ENCODE data around the gene TMPRSS9.
A peak's percentile ranks its signal among the peaks of the same experiment; 100 is the strongest.

TMPRSS9 gene

DNA sequence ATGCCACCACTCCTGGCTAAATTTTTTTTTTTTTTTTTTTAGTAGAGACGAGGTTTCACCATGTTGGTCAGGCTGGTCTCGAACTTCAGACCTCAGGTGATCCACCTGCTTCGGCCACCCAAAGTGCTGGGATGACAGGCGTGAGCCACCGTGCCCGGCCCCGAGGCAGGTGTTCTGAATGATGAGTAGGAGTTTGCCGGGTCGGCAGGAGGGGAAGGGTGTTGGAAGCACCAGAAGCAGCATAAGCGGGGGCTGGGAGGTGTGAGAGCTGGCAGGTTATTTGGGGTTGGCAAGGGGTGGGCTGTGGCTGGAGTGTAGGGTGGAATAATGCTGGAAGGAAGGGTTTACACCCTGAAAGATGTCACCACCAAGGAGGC is 29.8 kb upstream of the TMPRSS9 start:
- no peak for DNase-seq

DNA sequence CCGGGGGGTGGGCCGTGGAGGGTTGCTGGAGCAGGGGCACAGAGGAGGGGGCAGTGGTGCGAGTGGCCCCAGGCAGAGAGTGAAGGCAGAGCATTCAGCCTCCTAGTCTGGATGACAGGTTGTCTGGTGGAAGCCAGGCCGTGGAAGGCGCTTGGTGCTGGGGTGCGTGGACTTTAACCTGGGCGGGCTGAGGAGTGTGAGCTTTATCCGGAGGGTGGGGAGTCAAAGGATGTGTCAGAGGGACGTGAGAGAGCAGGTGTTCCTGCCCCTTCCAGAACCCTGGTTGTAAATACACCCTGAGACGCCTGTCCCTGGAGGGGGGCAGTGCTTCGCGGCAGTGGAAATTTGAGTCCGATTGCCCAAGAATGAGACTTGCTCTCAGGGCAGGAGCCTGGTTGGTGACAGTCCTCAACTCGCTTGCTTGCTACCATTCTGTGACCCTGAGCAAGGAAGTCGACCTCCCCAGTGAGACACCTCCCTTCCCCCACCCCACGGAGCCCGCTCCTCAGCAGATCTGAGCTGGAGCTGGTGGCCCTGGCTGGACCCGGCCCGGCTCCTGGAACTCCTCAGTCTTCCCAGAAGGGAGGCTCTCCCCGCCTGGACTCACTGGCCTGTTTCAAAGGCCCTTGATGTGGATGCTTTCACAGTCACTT is 29.3 kb upstream of the TMPRSS9 start:
- no peak for DNase-seq

DNA sequence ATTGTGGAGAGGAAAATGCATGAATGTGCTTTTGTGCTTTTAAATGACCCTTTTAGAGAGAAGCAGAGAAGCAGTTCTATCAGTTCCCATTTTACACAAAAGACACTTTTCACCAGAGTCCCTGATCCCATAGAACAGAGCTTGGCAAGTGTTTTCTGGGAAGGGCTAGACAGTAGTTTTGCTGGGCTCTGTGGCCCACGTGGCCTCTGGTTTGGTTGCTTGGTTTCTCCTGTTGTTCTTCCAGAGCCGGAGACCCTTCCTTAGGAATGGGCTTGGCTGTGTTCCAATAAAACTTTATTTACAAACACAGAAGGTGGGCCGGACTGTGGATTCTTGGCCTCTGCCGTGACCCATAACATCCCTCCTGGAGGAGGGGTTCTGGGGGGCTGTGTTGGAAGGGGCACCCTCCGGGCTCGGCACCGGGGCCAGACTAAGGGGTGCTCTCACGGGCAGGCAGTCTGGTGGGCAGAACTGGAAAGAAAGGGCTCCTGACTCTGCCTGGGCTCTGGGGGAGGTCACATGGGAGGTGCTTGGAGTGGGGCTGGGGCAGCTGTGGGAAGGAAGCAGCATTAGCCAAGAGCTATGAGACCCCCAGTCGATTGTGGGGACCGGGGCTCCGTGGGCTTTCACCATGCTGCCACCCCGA is 28.3 kb upstream of the TMPRSS9 start:
- no peak for DNase-seq

DNA sequence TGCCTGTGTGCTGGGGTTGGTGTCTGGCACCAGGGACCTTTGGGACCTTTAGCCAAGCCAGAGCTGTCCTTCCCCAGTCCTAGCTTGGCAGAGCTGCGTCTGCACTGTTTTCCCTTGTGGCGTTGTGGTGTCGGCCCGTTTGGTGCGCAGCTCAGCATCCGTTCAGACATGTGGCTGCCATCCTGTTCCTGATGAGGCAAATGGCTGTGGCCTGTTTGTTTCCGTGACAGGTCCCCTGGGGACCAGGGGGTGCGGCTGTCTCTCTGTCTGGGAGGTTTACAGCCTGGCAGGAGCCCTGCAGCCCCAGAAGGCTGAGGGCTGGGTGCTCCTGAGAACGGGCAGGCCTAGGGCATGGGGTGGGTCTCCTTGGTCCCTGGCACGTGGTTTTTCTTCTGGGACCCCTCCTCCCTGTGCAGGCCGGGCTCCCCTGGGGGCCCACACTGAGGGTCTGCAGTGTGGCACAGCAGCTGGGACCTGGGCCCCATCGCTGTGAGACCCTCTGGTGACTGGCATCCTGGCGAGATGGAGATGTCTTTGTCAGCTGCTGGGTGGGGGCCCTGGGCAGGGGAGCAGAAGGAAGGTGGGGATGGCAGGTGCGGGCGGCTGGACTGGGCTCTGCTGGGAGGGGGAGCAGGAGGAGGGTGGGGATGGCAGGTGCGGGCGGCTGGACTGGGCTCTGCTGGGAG is 27.6 kb upstream of the TMPRSS9 start:
- peak; percentile 24 for DNase-seq

DNA sequence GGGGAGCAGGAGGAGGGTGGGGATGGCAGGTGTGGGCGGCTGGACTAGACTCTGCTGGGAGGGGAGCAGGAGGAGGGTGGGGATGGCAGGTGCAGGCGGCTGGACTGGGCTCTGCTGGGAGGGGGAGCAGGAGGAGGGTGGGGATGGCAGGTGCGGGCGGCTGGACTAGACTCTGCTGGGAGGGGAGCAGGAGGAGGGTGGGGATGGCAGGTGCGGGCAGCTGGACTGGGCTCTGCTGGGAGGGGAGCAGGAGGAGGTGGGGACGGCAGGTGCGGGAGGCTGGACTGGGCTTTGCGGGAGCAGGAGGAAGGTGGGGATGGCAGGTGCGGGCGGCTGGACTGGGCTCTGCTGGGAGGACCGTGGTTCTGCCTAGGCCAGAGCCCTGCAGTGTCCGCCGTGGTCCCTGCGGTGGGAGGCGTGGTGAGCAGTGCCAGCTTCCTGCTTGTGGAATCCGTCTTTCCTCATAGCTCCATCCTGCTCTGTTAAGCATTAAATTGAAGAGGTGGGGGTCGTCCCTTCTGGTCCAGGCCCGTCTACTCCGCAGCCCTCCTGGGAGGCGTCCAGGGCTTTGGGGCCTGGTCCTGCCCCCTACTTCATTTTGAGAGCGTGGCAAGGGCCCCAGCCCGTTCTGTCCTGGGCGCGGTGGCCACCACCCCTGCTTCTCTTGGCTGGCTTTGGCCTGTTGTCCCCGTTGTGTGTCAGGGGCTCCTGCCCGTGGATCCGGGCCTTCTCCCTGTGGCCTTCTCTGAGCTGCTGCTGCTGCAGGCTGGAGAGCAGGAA is 26.8 kb upstream of the TMPRSS9 start:
- no peak for DNase-seq

DNA sequence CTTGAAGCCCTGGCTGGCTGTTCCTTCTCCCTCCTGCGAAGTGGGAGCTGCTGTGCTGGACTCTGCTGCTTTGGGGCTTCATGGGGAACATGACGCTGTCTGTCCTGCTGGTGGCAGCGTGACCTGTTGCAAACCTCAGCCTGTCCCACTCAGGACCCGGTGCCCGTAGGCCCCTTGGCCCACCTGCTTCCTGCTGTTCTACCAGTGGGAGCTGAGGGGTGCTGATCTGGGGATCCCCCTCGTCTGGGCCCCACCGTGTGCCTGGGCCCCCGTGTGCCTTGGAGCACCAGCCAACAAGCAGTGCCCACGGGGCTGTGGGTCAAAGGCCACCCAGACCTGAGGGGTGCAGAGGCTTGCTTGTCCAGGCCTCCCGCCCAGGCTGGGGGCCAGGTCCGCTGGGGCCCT is 26.3 kb upstream of the TMPRSS9 start:
- DNase-seq, result no peak

DNA sequence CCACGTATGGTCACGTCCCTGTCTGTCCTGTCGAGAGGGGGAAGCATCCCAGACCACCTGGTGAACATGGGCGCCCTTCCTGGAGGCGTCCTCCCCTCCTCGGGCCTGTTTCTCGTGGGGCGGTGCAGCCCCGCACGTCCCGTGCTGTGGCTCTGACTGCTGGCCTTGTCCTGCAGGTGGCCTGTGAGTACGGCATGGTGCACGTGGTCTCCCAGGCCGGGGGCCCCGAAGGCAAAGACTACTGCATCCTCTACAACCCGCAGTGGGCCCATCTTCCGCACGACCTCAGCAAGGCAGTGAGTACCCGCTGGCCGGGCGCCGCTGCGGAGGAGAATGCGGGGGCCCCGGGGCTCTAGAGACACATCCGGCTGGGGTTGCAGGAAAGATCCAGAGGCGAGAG is 25.6 kb upstream of the TMPRSS9 start:
- DNase-seq, result no peak

DNA sequence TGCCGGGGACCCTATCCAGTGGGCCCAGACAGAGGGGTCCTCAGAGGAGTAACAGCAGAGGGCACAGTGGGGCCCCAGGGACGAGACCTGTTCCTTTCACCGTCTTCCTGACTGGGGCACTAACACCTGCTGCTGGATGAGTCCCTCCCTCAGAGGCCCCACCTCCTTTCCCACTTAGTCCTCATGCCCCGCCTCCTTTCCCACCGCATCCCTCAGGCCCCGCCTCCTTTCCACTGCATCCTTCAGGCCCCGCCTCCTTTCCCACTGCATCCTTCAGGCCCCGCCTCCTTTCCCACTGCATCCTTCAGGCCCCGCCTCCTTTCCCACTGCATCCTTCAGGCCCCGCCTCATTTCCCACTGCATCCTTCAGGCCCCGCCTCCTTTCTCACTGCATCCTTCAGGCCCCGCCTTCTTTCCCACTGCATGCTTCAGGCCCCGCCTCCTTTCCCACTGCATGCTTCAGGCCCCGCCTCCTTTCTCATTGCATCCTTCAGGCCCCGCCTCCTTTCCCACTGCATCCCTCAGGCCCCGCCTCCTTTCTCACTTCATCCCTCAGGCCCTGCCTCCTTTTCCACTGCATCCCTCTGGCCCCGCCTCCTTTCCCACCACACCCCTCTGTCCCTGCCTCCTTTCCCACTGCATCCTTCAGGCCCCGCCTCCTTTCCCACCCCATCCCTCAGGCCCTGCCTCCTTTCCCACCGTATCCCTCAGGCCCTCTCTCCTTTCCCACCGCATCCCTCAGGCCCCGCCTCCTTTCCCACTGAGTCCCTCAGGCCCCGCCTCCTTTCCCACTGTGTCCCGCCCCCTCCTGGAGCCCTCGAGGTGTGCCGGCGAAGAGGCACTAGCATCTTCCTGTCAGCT is 24.8 kb upstream of the TMPRSS9 start:
- DNase-seq, result no peak

DNA sequence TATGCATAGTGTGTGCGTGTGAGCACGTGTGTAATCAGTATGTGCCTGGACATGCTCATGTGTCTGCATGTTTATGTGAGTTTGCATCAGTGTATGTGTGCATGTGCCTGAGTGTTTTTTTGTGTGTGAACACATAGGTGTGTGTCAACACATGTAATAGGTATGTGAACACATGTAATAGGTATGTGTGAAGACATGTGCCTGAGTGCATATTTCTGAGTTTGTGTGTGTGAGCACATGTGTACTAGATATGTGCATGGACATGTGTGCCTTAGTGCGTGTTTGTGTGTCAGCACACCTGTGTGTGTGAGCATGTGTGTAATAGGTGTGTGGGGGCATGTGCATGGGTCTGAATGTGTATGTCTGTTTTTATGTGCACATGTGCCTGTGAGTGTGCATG is 24.2 kb upstream of the TMPRSS9 start:
- no peak for DNase-seq

DNA sequence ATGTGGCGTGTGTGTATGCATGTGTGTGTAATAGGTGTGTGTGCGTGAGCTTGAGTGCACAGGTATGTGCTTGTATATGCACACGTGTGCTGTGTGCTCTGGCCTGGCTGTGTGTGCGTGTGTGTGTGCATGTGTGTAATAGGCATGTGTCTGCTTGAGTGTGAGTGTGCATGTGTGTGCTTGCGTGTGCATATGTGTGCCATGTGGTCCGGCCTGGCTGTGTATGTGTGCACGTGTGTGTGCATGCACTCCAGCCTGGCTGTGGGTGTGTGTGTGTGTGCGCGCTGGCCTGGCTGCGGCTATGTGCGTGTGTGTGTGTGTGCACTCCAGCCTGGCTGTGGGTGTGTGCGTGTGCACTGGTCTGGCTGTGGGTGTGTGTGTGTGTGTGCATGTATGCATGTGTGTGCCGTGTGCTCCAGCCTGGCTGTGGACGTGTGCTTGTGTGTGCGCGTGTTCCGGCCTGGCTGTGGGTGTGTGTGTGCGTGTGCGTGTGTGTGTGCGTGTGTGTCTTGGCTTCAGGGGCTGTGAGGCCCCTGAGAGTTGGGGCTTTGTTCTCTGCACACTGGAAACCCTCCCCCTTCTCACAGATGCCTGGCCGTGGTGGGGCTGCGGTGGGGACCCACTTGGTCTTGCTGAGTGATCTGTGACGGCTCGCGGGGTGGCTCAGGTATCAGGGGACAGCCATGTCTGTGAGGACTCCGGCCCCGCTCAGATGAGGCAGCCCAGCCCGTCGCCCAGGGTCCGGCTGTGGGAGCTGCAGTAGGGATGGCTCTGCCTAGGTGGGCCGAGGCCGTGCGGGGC is 23.3 kb upstream of the TMPRSS9 start:
- DNase-seq, result no peak

DNA sequence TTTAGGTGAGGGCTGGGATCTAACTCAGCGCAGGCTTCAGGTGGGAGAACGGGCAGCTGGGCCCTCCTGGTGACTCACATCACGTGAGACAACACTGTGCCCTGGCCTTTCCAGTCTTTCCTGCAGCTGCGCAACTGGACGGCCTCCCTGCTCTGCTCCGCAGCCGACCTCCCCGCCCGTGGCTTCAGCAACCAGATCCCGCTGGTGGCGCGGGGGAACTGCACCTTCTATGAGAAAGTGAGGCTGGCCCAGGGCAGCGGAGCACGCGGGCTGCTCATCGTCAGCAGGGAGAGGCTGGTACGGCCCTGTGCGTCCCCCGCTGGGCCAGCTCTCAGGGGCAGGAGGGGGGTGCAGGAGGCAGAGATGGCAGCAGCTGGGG is 22.7 kb upstream of the TMPRSS9 start:
- DNase-seq, result no peak

DNA sequence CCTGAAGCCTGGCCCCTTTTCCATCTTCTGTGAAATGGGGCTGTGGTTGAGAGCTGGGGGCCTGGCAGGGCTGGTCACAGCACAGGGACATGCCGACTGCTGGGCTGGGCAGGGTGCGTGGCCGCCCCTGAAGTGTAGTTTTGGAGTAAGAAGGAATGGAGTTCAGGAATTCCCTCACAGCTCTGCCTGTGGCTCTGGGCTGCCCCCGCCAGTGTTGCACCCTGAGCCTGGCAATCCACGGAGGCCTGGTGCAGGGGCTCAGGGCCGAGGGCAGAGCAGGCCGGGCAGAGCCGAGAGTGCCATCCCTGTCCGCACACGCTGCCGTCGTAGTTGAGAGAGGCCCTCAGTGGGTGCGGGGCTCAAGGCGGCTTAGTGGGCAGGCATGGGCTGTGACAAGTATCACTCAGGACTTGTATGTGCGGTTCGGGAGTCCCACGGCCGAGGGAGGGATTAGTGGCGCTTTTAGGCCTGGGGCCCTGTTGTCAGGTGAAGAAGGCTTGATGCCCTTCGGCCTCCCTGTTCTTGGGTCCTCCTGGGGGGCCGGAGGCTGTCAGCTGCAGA is 21.9 kb upstream of the TMPRSS9 start:
- DNase-seq, result no peak

DNA sequence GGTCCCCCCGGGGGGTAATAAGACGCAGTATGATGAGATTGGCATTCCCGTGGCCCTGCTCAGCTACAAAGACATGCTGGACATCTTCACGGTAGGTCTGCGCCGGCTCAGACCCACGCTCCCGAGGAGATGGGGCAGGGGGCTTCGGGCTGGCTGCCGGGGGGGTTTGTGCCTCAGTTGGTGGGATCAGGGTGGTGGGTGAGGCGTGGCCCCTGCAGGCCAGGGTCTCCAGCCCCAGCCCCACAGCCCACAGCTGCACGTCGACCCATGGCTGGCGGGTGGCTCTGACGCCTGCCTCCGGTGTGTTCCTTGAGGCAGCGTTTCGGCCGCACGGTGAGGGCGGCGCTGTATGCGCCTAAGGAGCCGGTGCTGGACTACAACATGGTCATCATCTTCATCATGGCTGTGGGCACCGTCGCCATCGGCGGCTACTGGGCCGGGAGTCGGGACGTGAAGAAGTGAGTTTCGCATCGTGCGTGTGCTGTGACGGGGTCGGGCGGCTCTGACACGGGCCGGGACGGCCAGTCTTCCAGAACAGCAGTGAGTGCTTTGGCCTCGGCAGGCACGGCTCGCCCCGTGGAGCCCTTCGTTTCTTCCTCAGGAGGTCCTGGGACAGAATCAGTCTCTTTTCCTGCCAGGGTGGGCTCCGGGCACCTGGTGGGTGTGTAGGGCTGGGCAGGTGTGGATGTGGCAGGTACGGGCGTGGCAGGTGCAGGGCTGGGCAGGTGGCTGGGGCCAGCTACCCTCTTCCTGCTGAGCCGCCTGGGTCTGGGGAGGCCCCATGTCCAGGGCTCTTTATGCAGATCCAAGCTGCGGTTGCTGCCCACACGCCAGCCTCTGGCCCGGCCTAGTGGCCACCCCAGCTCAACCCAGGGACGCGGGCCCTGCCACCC is 21.1 kb upstream of the TMPRSS9 start:
- DNase-seq, result no peak

DNA sequence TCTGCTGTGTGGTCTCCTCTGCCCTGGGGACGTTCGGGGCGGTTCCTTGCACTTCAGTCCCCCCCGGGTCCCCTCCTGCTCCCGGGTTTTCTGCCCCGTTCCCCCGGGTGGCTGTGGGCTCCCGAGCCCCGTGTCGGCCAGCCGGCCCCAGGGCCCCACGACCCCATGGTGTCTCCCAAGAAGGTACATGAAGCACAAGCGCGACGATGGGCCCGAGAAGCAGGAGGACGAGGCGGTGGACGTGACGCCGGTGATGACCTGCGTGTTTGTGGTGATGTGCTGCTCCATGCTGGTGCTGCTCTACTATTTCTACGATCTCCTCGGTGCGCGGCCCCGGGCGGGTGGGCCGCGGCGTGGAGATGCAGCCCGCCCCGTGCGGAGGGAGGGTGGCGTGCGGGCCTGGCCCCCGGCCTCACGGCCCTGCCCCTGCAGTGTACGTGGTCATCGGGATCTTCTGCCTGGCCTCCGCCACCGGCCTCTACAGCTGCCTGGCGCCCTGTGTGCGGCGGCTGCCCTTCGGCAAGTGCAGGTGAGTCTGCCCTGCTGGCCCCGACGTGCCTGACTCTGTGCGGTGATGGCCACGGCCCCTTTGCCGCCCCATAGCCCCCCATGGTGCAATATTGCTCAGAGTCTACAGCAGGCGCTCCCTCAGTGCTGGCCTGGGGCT is 20.3 kb upstream of the TMPRSS9 start:
- no peak for DNase-seq

DNA sequence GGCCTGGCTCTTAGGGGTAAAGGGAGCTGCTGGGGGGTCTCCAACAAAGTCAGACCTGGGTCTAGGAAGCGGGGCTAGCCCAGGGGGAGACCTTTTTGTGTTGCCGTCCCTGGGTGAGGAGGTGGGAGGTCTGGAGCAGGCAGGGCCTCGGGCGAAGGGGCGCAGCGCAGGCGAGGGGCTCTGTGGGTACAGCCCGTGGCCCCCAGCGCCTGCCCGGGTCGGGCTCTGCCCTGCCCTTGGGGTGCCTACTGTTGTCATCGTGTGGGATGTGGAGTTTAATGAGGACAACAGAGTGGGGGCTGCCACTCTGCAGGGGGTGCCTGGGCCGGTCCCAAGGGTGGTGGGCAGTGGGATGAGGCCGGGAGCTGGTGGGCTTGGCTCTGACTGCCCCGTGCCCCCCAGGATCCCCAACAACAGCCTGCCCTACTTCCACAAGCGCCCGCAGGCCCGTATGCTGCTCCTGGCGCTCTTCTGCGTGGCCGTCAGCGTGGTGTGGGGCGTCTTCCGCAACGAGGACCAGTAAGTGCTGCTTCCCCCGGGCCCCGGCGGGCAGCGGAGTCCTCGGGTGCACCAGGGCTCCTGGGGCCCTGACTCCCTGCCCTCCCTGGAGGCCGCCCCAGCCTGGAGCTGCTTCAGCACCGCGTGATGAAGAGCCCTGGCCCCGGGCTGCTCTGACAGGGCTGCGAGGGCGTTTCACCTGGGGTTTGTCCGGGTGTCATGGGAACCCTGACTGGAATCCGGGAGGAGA is 19.4 kb upstream of the TMPRSS9 start:
- DNase-seq, result no peak

DNA sequence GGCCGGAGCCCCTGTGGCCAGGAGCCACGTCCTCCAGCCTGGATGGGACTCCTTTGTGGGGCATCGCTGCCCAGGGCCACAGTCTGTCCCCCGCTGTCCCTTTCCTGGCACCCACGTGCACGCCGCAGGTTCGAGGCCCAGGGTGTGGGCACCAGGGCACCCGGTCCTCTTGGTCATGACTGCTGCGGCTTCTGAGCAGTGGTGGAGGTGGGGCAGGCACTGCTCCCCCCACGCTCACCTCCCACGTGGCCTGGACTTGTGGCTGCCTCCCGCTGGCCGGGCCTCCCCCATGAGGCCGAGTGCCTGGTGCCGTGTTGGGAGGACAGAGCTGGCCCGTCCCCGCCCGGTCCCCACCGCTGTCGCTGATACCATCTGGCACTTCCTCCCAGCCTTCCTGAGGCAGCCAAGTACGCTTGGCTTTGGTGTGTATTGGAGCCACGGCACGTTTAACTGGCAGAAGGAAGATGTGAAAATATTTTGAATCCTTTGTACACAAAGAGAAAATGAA is 18.8 kb upstream of the TMPRSS9 start:
- DNase-seq, result no peak

DNA sequence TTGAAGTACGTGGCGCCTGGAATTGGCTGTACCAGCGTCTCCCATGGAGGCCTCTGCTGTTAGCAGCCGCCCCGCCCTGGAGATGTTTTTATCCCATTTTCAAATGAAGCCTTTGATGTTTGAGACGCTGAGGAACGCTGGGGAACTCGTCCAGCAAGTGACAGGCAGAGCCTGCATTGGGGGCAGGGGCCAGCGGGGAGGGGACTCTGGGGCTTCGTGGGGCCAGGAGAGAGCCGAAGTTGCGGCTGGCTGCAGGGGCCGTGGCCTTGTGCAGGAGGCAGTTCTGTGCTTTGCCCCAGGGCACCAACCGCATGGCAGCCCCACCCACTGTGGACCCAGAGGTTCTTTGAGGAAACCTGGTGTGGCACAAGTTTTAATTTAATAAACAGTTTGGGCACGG is 18.1 kb upstream of the TMPRSS9 start:
- no peak for DNase-seq

DNA sequence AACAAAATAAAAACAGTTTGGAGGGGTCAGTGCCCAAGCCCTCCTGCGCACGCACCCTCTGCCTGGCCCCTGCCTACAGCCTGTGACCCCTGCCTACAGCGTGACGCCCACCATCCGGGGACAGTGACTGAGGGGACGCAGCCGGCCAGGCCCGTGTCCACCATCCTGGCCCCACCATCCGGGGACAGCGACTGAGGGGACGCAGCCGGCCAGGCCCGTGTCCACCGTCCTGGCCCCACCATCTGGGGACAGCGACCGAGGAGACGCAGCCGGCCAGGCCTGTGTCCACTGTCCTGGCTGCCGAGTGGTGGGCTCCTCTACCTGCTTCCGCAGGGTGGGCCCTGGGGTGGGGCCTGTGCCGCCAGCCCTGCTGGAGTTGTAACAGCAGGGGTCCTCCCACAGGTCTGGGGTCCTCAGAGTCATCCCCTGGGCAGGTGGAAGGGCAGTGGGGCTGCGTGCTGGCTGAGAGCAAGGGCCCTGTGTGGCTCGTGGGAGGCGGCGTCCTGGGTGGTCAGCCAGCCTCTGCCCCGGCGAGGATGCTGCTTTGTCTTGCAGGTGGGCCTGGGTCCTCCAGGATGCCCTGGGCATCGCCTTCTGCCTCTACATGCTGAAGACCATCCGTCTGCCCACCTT is 17.3 kb upstream of the TMPRSS9 start:
- no peak for DNase-seq
